Measurements from ENCODE around the gene PLA2G12B. TPM values are rescaled to one million over a fixed set of nuclear protein-coding genes. Genes with fewer than 3 reads are reported as not detected.
"Not testable (repeated sequence)": the region's sequence is repeated elsewhere in the genome, so short reads cannot be mapped to it uniquely, and the experiment has no call there.

The PLA2G12B gene
- not detected in 2 replicates for total RNA-seq
- long read RNA-seq: 0 reads

- Mint-ChIP-seq H3K36me3 (ENCODE audit: unreplicated experiment) (no peaks in the 10 kb centered on the region), H3K9me3 (ENCODE audit: unreplicated experiment) (no peaks in the 10 kb centered on the region), H3K27me3 (ENCODE audit: unreplicated experiment) (peaks cover 13% of the 10 kb centered on the region), H3K27ac (ENCODE audit: unreplicated experiment) (no peak within 1 kb of the TSS), H3K4me3 (ENCODE audit: unreplicated experiment) (no peak within 1 kb of the TSS), H3K4me1 (ENCODE audit: unreplicated experiment) (peaks cover 4% of the 10 kb centered on the region)
- TF ChIP-seq CTCF (IDR thresholded peaks at IDR 0.05): no peak
- no peak for DNase-seq (ENCODE audit: extremely low spot score, unreplicated experiment)
Observed at GRCh38 chr10:72954596-72955554, at the start of gene PLA2G12B. Gene PLA2G12B, minus strand, starts transcription at chr10:72954806. Its CDS starts 121 bp downstream, at chr10:72954685.

GRCh38 chr10:73003822-73004221, 49.2 kb upstream of the PLA2G12B start:
- H3K27ac Mint-ChIP-seq (ENCODE audit: unreplicated experiment): no peak overlapping the region
- H3K4me3 Mint-ChIP-seq (ENCODE audit: unreplicated experiment): no peak overlapping the region
- DNase-seq (ENCODE audit: extremely low spot score, unreplicated experiment): no peak
- no peak for TF ChIP-seq CTCF (IDR thresholded peaks at IDR 0.05)
- no peaks in the 10 kb centered on the region for H3K4me1 Mint-ChIP-seq (ENCODE audit: unreplicated experiment)
- H3K9me3 Mint-ChIP-seq (ENCODE audit: unreplicated experiment): no peaks in the 10 kb centered on the region
- no peaks in the 10 kb centered on the region for H3K27me3 Mint-ChIP-seq (ENCODE audit: unreplicated experiment)
- peaks cover 44% of the 10 kb centered on the region for H3K36me3 Mint-ChIP-seq (ENCODE audit: unreplicated experiment)

GRCh38 chr10:73000973-73001372, 46.4 kb upstream of the PLA2G12B start:
- H3K36me3 Mint-ChIP-seq (ENCODE audit: unreplicated experiment): peaks cover 33% of the 10 kb centered on the region
- H3K27me3 Mint-ChIP-seq (ENCODE audit: unreplicated experiment): no peaks in the 10 kb centered on the region
- H3K27ac Mint-ChIP-seq (ENCODE audit: unreplicated experiment): no peak overlapping the region
- H3K9me3 Mint-ChIP-seq (ENCODE audit: unreplicated experiment): peaks cover 5% of the 10 kb centered on the region
- no peak overlapping the region for H3K4me3 Mint-ChIP-seq (ENCODE audit: unreplicated experiment)
- H3K4me1 Mint-ChIP-seq (ENCODE audit: unreplicated experiment): no peaks in the 10 kb centered on the region
- DNase-seq (ENCODE audit: extremely low spot score, unreplicated experiment): no peak
- TF ChIP-seq CTCF (IDR thresholded peaks at IDR 0.05): no peak

GRCh38 chr10:72997099-72997498, 42.5 kb upstream of the PLA2G12B start:
- no peak overlapping the region for H3K27ac Mint-ChIP-seq (ENCODE audit: unreplicated experiment)
- TF ChIP-seq CTCF (IDR thresholded peaks at IDR 0.05): no peak
- no peaks in the 10 kb centered on the region for H3K4me1 Mint-ChIP-seq (ENCODE audit: unreplicated experiment)
- no peak for DNase-seq (ENCODE audit: extremely low spot score, unreplicated experiment)
- H3K27me3 Mint-ChIP-seq (ENCODE audit: unreplicated experiment): no peaks in the 10 kb centered on the region
- no peak overlapping the region for H3K4me3 Mint-ChIP-seq (ENCODE audit: unreplicated experiment)
- peaks cover 18% of the 10 kb centered on the region for H3K9me3 Mint-ChIP-seq (ENCODE audit: unreplicated experiment)
- peaks cover 46% of the 10 kb centered on the region for H3K36me3 Mint-ChIP-seq (ENCODE audit: unreplicated experiment)

GRCh38 chr10:72995459-72995858, 40.9 kb upstream of the PLA2G12B start:
- Mint-ChIP-seq H3K36me3 (ENCODE audit: unreplicated experiment) (peaks cover 45% of the 10 kb centered on the region), H3K9me3 (ENCODE audit: unreplicated experiment) (peaks cover 19% of the 10 kb centered on the region)
- not testable (repeated sequence) for H3K4me1 Mint-ChIP-seq (ENCODE audit: unreplicated experiment); DNase-seq (ENCODE audit: extremely low spot score, unreplicated experiment); H3K27ac Mint-ChIP-seq (ENCODE audit: unreplicated experiment); H3K27me3 Mint-ChIP-seq (ENCODE audit: unreplicated experiment); H3K4me3 Mint-ChIP-seq (ENCODE audit: unreplicated experiment)

GRCh38 chr10:72989771-72990170, 35.2 kb upstream of the PLA2G12B start:
- H3K4me3 Mint-ChIP-seq (ENCODE audit: unreplicated experiment); H3K27me3 Mint-ChIP-seq (ENCODE audit: unreplicated experiment); H3K4me1 Mint-ChIP-seq (ENCODE audit: unreplicated experiment); DNase-seq (ENCODE audit: extremely low spot score, unreplicated experiment); H3K27ac Mint-ChIP-seq (ENCODE audit: unreplicated experiment): not testable (repeated sequence)
- Mint-ChIP-seq H3K36me3 (ENCODE audit: unreplicated experiment) (peaks cover 34% of the 10 kb centered on the region), H3K9me3 (ENCODE audit: unreplicated experiment) (peaks cover 14% of the 10 kb centered on the region)

GRCh38 chr10:72984618-72985017, 30.0 kb upstream of the PLA2G12B start:
- not testable (repeated sequence) for H3K4me1 Mint-ChIP-seq (ENCODE audit: unreplicated experiment); H3K4me3 Mint-ChIP-seq (ENCODE audit: unreplicated experiment); H3K27me3 Mint-ChIP-seq (ENCODE audit: unreplicated experiment); H3K27ac Mint-ChIP-seq (ENCODE audit: unreplicated experiment); DNase-seq (ENCODE audit: extremely low spot score, unreplicated experiment)
- Mint-ChIP-seq H3K9me3 (ENCODE audit: unreplicated experiment) (peaks cover 17% of the 10 kb centered on the region), H3K36me3 (ENCODE audit: unreplicated experiment) (peaks cover 15% of the 10 kb centered on the region)

All from osteocyte (in vitro differentiated cells).